HEK293 (cell line): ENCODE data around the gene TAGAP.

ENCODE experiments used
- CTCF ChIA-PET: fragments of 350-600 bp; formaldehyde crosslinking; extraction: SDS; loops from one replicate; lab custom pipeline; 2021; ENCODE audit warnings: antibody characterized with exemption; lab: Yijun Ruan, JAX
- POLR2A ChIA-PET: fragments of 300-600 bp; formaldehyde crosslinking; extraction: SDS; loops from one replicate; lab custom pipeline; 2020; ENCODE audit warnings: antibody characterized with exemption, inconsistent platforms; lab: Yijun Ruan, JAX
- H3K27ac ChIP-seq: fragments of 200-500 bp; sonication (Bioruptor generic); 2 replicates; pipeline ENCODE4 v1.5.1; 2014; ENCODE audit warnings: low read depth, low read length, control low read depth, inconsistent platforms; ENCODE audit errors: extremely low read depth
- H3K36me3 ChIP-seq, 2 experiments: fragments of 200-500 bp in 1 of 2; sonication (Bioruptor generic) in 1 of 2; 1 replicate in 1 of 2; 2 replicates in 1 of 2; pipeline ENCODE4 v1.5.1; 2014 to 2017; ENCODE audit warnings: inconsistent platforms in 2 of 2, low read length in 2 of 2; ENCODE audit not compliant: control insufficient read depth in 2 of 2, insufficient read depth in 1 of 2
- H3K4me1 ChIP-seq: fragments of 200-500 bp; sonication (Bioruptor generic); 2 replicates; pipeline ENCODE4 v1.5.1; 2014; ENCODE audit warnings: mild to moderate bottlenecking, low read length, inconsistent platforms; ENCODE audit not compliant: control insufficient read depth, insufficient read depth
- H3K4me3 ChIP-seq: 2 replicates; pipeline ENCODE4 v1.5.1; 2011; ENCODE audit warnings: low read depth, mild to moderate bottlenecking, control low read depth, low read length, moderate library complexity
- H3K9me3 ChIP-seq: fragments of 200-500 bp; sonication (Bioruptor generic); 2 replicates; pipeline ENCODE4 v1.5.1; 2014; ENCODE audit warnings: low read depth, low read length, inconsistent platforms; ENCODE audit not compliant: control insufficient read depth, insufficient read depth
- KLF1 ChIP-seq: fragments of 450-650 bp; formaldehyde crosslinking; IDR thresholded peaks from 2 replicates; pipeline ENCODE4 v1.5.1; 2016; ENCODE audit warnings: missing biosample characterization, missing genetic modification characterization
- KLF17 ChIP-seq: fragments of 450-650 bp; formaldehyde crosslinking; IDR thresholded peaks from 2 replicates; pipeline ENCODE4 v1.5.1; 2016; ENCODE audit warnings: missing biosample characterization, missing genetic modification characterization
- KLF7 ChIP-seq: fragments of 450-650 bp; formaldehyde crosslinking; IDR thresholded peaks from 2 replicates; pipeline ENCODE4 v1.5.1; 2016; ENCODE audit warnings: missing biosample characterization, missing genetic modification characterization, borderline replicate concordance
- OVOL3 ChIP-seq: fragments of 450-650 bp; formaldehyde crosslinking; IDR thresholded peaks from 2 replicates; pipeline ENCODE4 v1.5.1; 2016; ENCODE audit warnings: missing biosample characterization, missing genetic modification characterization
- PRDM10 ChIP-seq: fragments of 450-650 bp; formaldehyde crosslinking; IDR thresholded peaks from 2 replicates; pipeline ENCODE4 v1.5.1; 2016; ENCODE audit warnings: missing biosample characterization, missing genetic modification characterization
- PRDM6 ChIP-seq: fragments of 450-650 bp; formaldehyde crosslinking; IDR thresholded peaks from 2 replicates; pipeline ENCODE4 v1.5.1; 2017; ENCODE audit warnings: missing biosample characterization, missing genetic modification characterization
- SCRT2 ChIP-seq: fragments of 450-650 bp; formaldehyde crosslinking; IDR thresholded peaks from 2 replicates; pipeline ENCODE4 v1.5.1; 2016; ENCODE audit warnings: missing biosample characterization, missing genetic modification characterization
- SETDB1 ChIP-seq: IDR thresholded peaks from one replicate; pipeline ENCODE4 v1.6.1; 2017; ENCODE audit warnings: mild to moderate bottlenecking, low read length, moderate library complexity, mixed read lengths; ENCODE audit not compliant: insufficient read length
- ZBTB1 ChIP-seq: fragments of 450-650 bp; formaldehyde crosslinking; IDR thresholded peaks from 2 replicates; pipeline ENCODE4 v1.5.1; 2016; ENCODE audit warnings: missing biosample characterization, missing genetic modification characterization
- ZBTB21 ChIP-seq: fragments of 450-650 bp; formaldehyde crosslinking; IDR thresholded peaks from 2 replicates; pipeline ENCODE4 v1.5.1; 2017; ENCODE audit warnings: missing biosample characterization, missing genetic modification characterization
- ZBTB26 ChIP-seq: fragments of 450-650 bp; formaldehyde crosslinking; optimal IDR thresholded peaks from 2 replicates; pipeline ENCODE3; 2016; ENCODE audit warnings: missing biosample characterization, mild to moderate bottlenecking, missing genetic modification characterization
- ZNF10 ChIP-seq: fragments of 450-650 bp; formaldehyde crosslinking; IDR thresholded peaks from 2 replicates; pipeline ENCODE4 v1.5.1; 2017; ENCODE audit warnings: missing biosample characterization, missing genetic modification characterization
- ZNF114 ChIP-seq: fragments of 450-650 bp; formaldehyde crosslinking; IDR thresholded peaks from 2 replicates; pipeline ENCODE4 v1.5.0; 2017; ENCODE audit warnings: missing biosample characterization, missing genetic modification characterization
- ZNF133 ChIP-seq: fragments of 450-650 bp; formaldehyde crosslinking; IDR thresholded peaks from 2 replicates; pipeline ENCODE4 v1.5.1; 2016; ENCODE audit warnings: missing biosample characterization, missing genetic modification characterization
- ZNF214 ChIP-seq: fragments of 450-650 bp; formaldehyde crosslinking; IDR thresholded peaks from 2 replicates; pipeline ENCODE4 v1.5.1; 2017; ENCODE audit warnings: missing biosample characterization, mild to moderate bottlenecking, missing genetic modification characterization, borderline replicate concordance
- ZNF248 ChIP-seq: fragments of 450-650 bp; formaldehyde crosslinking; IDR thresholded peaks from 2 replicates; pipeline ENCODE4 v1.5.1; 2017; ENCODE audit warnings: missing biosample characterization, missing genetic modification characterization
- ZNF366 ChIP-seq: fragments of 450-650 bp; formaldehyde crosslinking; conservative IDR thresholded peaks from 2 replicates; pipeline ENCODE4 v1.5.1; 2016; ENCODE audit warnings: missing biosample characterization, missing genetic modification characterization
- ZNF449 ChIP-seq: fragments of 450-650 bp; formaldehyde crosslinking; IDR thresholded peaks from 2 replicates; pipeline ENCODE4 v1.5.1; 2017; ENCODE audit warnings: missing biosample characterization, mild to moderate bottlenecking, missing genetic modification characterization, moderate library complexity
- ZNF510 ChIP-seq: fragments of 450-650 bp; formaldehyde crosslinking; IDR thresholded peaks from 2 replicates; pipeline ENCODE4 v1.5.1; 2018; ENCODE audit warnings: mild to moderate bottlenecking, missing genetic modification characterization, missing biosample characterization; ENCODE audit not compliant: insufficient replicate concordance
- ZNF585B ChIP-seq: fragments of 450-650 bp; formaldehyde crosslinking; IDR thresholded peaks from 2 replicates; pipeline ENCODE4 v1.5.1; 2016; ENCODE audit warnings: missing biosample characterization, missing genetic modification characterization
- ZNF629 ChIP-seq: fragments of 450-650 bp; formaldehyde crosslinking; IDR thresholded peaks from 2 replicates; pipeline ENCODE4 v1.5.1; 2017; ENCODE audit warnings: missing biosample characterization, missing genetic modification characterization

The TAGAP gene

GRCh38 chr6:159090530-159091480, 46.0 kb upstream of the TAGAP start:
- Histone ChIP-seq H3K4me3 (no peak overlapping the region), H3K36me3 (no peaks in the 10 kb centered on the region), H3K4me1 (no peaks in the 10 kb centered on the region), H3K27ac (no peak overlapping the region), H3K9me3 (no peaks in the 10 kb centered on the region)
- ChIA-PET POLR2A (no interaction called here), CTCF (interaction anchor here (0.6 to 3.6 kb wide), 6 partner anchors 11 to 80 kb away, joined by 3 to 30 read pairs (median 3); no protein-coding TSS in a partner anchor)
- peak; percentile 51; the same call in 1 of the 2 replicates for TF ChIP-seq ZNF449 (tag by site-specific recombination)
- no peak for TF ChIP-seq ZBTB26 (tag by site-specific recombination)
- no peak for TF ChIP-seq ZNF133 (tag by site-specific recombination)
- TF ChIP-seq ZBTB1: no peak

GRCh38 chr6:159089909-159090308, 45.1 kb upstream of the TAGAP start:
- no peak overlapping the region for H3K27ac ChIP-seq
- ChIA-PET POLR2A (no interaction called here), CTCF (interaction anchor here (0.6 to 3.6 kb wide), 5 partner anchors 10 to 80 kb away, joined by 3 to 30 read pairs (median 4); no protein-coding TSS in a partner anchor)
- no peaks in the 10 kb centered on the region for H3K36me3 ChIP-seq
- no peak overlapping the region for H3K4me3 ChIP-seq
- no peak for TF ChIP-seq ZNF629 (tag by site-specific recombination)
- no peak for TF ChIP-seq SETDB1
- TF ChIP-seq KLF7 (tag by site-specific recombination): no peak
- TF ChIP-seq KLF17 (tag by site-specific recombination): no peak
- peak; percentile 52 for TF ChIP-seq SCRT2 (tag by site-specific recombination)
- no peaks in the 10 kb centered on the region for H3K4me1 ChIP-seq
- no peaks in the 10 kb centered on the region for H3K9me3 ChIP-seq

- Histone ChIP-seq H3K36me3 (no peaks in the 10 kb centered on the region), H3K27ac (no peak overlapping the region), H3K4me3 (no peak overlapping the region), H3K9me3 (no peaks in the 10 kb centered on the region), H3K4me1 (no peaks in the 10 kb centered on the region)
- POLR2A ChIA-PET: no interaction called here
- CTCF ChIA-PET: interaction anchor here (1.2 to 3.6 kb wide), 4 partner anchors 10 to 385 kb away, joined by 4 to 30 read pairs (median 6); no protein-coding TSS in a partner anchor
- TF ChIP-seq PRDM6 (no peak), ZNF214 (tag by site-specific recombination) (no peak), ZNF585B (tag by site-specific recombination) (no peak), ZNF366 (tag by site-specific recombination) (no peak), ZNF133 (tag by site-specific recombination) (no peak), ZBTB21 (no peak), ZNF510 (tag by site-specific recombination) (no peak), ZNF10 (tag by site-specific recombination) (no peak), OVOL3 (no peak), PRDM10 (tag by site-specific recombination) (no peak), ZNF114 (tag by site-specific recombination) (no peak), KLF1 (tag by site-specific recombination) (no peak), ZNF248 (tag by site-specific recombination) (no peak)
Measured at GRCh38 chr6:159089443-159089842, 44.7 kb upstream of the TAGAP start.
